Activated naive CD8-positive, alpha-beta T cell treated with anti-CD3 and anti-CD28 coated beads for 36 hours (primary cell): Measurements from ENCODE around the gene OR1S1. TPM values are rescaled to one million over a fixed set of nuclear protein-coding genes. Genes with fewer than 3 reads are reported as not detected.
"Not testable (repeated sequence)": the region's sequence is repeated elsewhere in the genome, so short reads cannot be mapped to it uniquely, and the experiment has no call there.

Experiments used
- DNase-seq: peaks from one replicate; pipeline ENCODE4 v3.0.0; 2021
- H3K27ac Mint-ChIP-seq: one replicate; pipeline ENCODE4 v1.8.0; 2022; ENCODE audit warnings: mild to moderate bottlenecking, moderate library complexity, mixed read lengths
- H3K27me3 Mint-ChIP-seq: one replicate; pipeline ENCODE4 v1.8.0; 2022; ENCODE audit warnings: mild to moderate bottlenecking, mixed read lengths
- H3K36me3 Mint-ChIP-seq: one replicate; pipeline ENCODE4 v1.8.0; 2021; ENCODE audit warnings: mild to moderate bottlenecking, mixed read lengths
- H3K4me1 Mint-ChIP-seq: one replicate; pipeline ENCODE4 v1.8.0; 2021; ENCODE audit warnings: mixed read lengths
- H3K4me3 Mint-ChIP-seq: one replicate; pipeline ENCODE4 v1.8.0; 2022; ENCODE audit warnings: mild to moderate bottlenecking, moderate library complexity, mixed read lengths
- H3K9me3 Mint-ChIP-seq: one replicate; pipeline ENCODE4 v1.8.0; 2022; ENCODE audit warnings: mixed read lengths
- total RNA-seq, 2 experiments: library from RNA; stranded (reverse); gene quantifications; one replicate each; pipeline ENCODE4 v1.2.3, GENCODE V29; 2021

OR1S1 gene
- not detected for total RNA-seq

- not testable (repeated sequence) for H3K4me1 Mint-ChIP-seq, H3K27ac Mint-ChIP-seq, H3K4me3 Mint-ChIP-seq, H3K36me3 Mint-ChIP-seq, H3K9me3 Mint-ChIP-seq, DNase-seq, H3K27me3 Mint-ChIP-seq
Observed at GRCh38 chr11:58212420-58212819, at the start of gene OR1S1. Gene OR1S1, plus strand, starts transcription at chr11:58212720.

DNA sequence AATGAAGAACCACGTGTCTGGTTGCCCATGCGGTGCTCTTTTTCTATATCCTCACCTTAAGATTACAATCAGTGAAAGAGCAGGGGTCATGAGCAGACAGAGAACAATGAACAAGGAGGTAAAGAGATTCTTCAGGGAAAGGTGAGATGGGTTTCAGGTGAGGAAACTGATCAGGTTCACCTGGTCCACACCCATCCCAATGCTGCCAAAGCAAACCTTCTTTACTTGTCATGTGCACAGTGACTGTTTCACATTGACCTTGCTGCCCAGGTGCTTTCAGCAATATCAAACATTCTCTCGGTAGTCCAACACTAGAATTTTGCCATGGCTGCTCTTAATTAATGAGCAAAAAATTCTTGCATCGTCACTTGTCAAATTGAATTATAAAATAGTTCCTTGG, 48.1 kb upstream of the OR1S1 start:
- H3K4me1 Mint-ChIP-seq: no peaks in the 10 kb centered on the region
- H3K9me3 Mint-ChIP-seq: peaks cover 2% of the 10 kb centered on the region
- H3K4me3 Mint-ChIP-seq: no peak overlapping the region
- H3K27ac Mint-ChIP-seq: no peak overlapping the region
- H3K36me3 Mint-ChIP-seq: no peaks in the 10 kb centered on the region
- H3K27me3 Mint-ChIP-seq: peaks cover 17% of the 10 kb centered on the region
- DNase-seq: no peak

GRCh38 chr11:58164990-58165389, 47.5 kb upstream of the OR1S1 start:
- Mint-ChIP-seq H3K4me3 (no peak overlapping the region), H3K27ac (no peak overlapping the region), H3K9me3 (peaks cover 2% of the 10 kb centered on the region), H3K36me3 (no peaks in the 10 kb centered on the region), H3K27me3 (peaks cover 12% of the 10 kb centered on the region), H3K4me1 (no peaks in the 10 kb centered on the region)
- DNase-seq: no peak

DNA sequence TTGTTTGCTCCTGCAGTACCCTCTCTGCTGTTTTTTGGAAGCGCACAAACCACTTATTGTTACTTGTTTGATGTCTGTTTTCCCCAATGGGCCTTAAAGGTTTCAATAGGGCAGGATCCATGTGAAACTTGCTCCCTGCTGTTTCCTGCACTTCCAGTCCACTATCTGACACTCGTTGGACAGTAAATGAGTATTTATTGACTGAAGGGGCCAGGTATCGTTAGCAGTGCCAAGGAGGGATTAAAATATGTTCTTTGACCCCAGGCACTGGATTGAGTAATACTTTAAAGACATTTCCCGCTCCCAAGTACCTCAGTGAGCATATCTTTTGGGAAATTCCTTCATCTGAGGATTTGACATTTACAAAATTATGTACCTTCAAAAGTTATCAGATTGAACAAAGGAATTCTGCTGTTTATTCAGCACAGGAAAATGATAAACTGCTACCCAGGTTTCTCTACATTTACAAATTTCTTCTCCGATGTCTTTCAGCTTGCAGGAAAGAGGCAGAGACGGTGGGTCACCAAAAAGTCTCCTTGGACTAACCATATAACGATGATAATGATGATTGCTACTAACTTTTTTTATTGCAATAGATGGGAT, 46.9 kb upstream of the OR1S1 start:
- Mint-ChIP-seq H3K27me3 (peaks cover 12% of the 10 kb centered on the region), H3K36me3 (no peaks in the 10 kb centered on the region), H3K27ac (no peak overlapping the region), H3K4me3 (no peak overlapping the region), H3K4me1 (no peaks in the 10 kb centered on the region), H3K9me3 (peaks cover under 1% of the 10 kb centered on the region)
- no peak for DNase-seq

GRCh38 chr11:58177409-58178054, 35.0 kb upstream of the OR1S1 start:
- no peak for DNase-seq
- H3K27ac Mint-ChIP-seq: no peak overlapping the region
- H3K4me3 Mint-ChIP-seq: no peak overlapping the region
- H3K36me3 Mint-ChIP-seq: no peaks in the 10 kb centered on the region
- H3K4me1 Mint-ChIP-seq: no peaks in the 10 kb centered on the region
- H3K9me3 Mint-ChIP-seq: no peaks in the 10 kb centered on the region
- H3K27me3 Mint-ChIP-seq: peaks cover 19% of the 10 kb centered on the region

DNA sequence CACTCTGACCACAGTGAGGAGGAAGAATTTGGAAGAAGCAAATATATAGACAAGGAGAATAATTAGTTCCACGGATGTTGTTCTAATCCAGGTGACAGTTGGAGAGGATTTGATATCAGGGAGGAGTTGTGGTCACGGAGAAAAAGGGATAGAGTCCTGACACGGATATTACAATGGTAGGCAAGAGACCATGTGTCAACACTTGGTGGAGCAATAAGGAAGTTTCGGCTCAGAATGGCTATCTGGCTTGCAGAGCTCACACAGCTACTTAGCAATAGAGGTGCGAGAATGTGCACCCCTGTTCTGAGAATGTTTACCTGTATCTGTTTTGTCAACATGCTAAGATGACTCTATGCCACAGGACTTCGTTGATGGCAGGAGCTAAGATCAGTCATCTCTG, 34.1 kb upstream of the OR1S1 start:
- no peak for DNase-seq
- no peaks in the 10 kb centered on the region for H3K4me1 Mint-ChIP-seq
- no peaks in the 10 kb centered on the region for H3K36me3 Mint-ChIP-seq
- peaks cover 19% of the 10 kb centered on the region for H3K27me3 Mint-ChIP-seq
- no peak overlapping the region for H3K4me3 Mint-ChIP-seq
- H3K27ac Mint-ChIP-seq: no peak overlapping the region
- no peaks in the 10 kb centered on the region for H3K9me3 Mint-ChIP-seq

DNA sequence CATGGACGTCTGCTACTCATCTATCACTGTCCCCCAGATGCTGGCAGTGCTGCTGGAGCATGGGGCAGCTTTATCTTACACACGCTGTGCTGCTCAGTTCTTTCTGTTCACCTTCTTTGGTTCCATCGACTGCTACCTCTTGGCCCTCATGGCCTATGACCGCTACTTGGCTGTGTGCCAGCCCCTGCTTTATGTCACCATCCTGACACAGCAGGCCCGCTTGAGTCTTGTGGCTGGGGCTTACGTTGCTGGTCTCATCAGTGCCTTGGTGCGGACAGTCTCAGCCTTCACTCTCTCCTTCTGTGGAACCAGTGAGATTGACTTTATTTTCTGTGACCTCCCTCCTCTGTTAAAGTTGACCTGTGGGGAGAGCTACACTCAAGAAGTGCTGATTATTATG, 32.9 kb upstream of the OR1S1 start:
- peaks cover 19% of the 10 kb centered on the region for H3K27me3 Mint-ChIP-seq
- no peak overlapping the region for H3K4me3 Mint-ChIP-seq
- no peak overlapping the region for H3K27ac Mint-ChIP-seq
- no peak for DNase-seq
- H3K9me3 Mint-ChIP-seq: no peaks in the 10 kb centered on the region
- no peaks in the 10 kb centered on the region for H3K36me3 Mint-ChIP-seq
- H3K4me1 Mint-ChIP-seq: no peaks in the 10 kb centered on the region

GRCh38 chr11:58186938-58187337, 25.6 kb upstream of the OR1S1 start:
- no peaks in the 10 kb centered on the region for H3K9me3 Mint-ChIP-seq
- no peak overlapping the region for H3K27ac Mint-ChIP-seq
- DNase-seq: no peak
- H3K36me3 Mint-ChIP-seq: no peaks in the 10 kb centered on the region
- no peaks in the 10 kb centered on the region for H3K27me3 Mint-ChIP-seq
- no peaks in the 10 kb centered on the region for H3K4me1 Mint-ChIP-seq
- no peak overlapping the region for H3K4me3 Mint-ChIP-seq

DNA sequence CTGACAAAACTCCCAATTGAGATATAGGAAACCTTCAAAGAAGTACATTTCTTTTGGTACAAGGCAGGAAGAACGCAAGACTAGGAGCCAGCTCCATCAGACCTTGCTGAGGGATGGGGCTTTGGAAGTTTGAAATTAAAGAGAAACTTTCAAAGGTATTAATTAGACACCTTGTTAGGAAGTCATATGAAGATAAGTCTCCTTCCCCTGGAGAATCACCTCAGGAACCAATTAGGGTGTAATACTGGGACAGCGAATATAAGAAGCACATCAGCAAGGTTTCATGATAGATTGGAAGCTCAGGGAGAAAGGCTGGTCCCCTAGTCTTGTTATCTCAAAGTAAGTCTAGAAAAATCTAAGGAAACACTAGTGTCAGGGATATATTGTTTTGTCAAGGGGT, 23.8 kb upstream of the OR1S1 start, which contains the start of gene OR9Q2:
Gene OR9Q2 (plus strand): TSS at position 301 of the 400 bp plus-strand sequence. CDS start 1,421 bp downstream, outside the sequence.
- H3K9me3 Mint-ChIP-seq: no peaks in the 10 kb centered on the region
- no peak for DNase-seq
- H3K36me3 Mint-ChIP-seq: no peaks in the 10 kb centered on the region
- no peaks in the 10 kb centered on the region for H3K4me1 Mint-ChIP-seq
- no peak within 1 kb of the TSS for H3K4me3 Mint-ChIP-seq
- no peaks in the 10 kb centered on the region for H3K27me3 Mint-ChIP-seq
- H3K27ac Mint-ChIP-seq: no peak within 1 kb of the TSS

DNA sequence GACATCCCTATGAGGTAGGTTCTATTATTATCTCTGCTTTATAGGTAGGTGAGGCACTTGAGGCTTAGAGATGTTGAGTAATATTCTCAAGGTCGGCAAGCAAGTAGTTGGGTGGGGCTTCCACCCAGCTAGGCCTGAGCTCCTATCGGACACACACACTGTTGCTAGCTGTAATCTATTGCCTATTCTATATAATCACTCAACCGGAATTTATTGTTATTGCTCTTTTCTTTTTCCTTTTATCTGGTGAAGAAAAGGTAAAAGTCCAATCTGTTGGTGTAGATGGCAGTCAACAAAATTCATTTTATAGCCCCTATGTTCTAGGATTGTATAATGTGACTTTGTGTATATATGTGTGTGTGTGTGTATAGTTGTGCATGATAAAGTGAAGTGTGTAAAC, 20.3 kb upstream of the OR1S1 start:
- Mint-ChIP-seq H3K4me3 (no peak overlapping the region), H3K36me3 (no peaks in the 10 kb centered on the region), H3K27me3 (no peaks in the 10 kb centered on the region), H3K9me3 (no peaks in the 10 kb centered on the region), H3K4me1 (no peaks in the 10 kb centered on the region), H3K27ac (no peak overlapping the region)
- DNase-seq: no peak

- H3K9me3 Mint-ChIP-seq: no peaks in the 10 kb centered on the region
Observed at GRCh38 chr11:58193391-58193790, 19.1 kb upstream of the OR1S1 start.

DNA sequence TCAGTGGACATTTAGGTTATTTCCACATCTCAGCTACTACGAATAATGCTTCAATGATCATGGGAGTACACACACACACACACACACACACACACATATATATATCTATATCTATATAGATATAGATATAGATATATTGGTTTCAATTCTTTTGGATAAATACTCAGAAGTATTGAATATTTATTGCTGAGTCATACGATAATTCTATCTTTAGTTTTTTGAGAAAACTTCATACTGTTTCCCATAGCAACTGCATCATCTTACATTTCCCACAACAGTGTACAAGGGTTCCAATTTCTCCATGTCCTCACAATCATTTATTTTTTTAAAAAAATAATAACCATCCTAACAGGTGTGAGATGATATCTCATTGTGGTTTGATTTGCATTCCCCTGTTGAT, 16.6 kb upstream of the OR1S1 start:
- H3K36me3 Mint-ChIP-seq: no peaks in the 10 kb centered on the region
- H3K27ac Mint-ChIP-seq: no peak overlapping the region
- no peaks in the 10 kb centered on the region for H3K4me1 Mint-ChIP-seq
- no peaks in the 10 kb centered on the region for H3K27me3 Mint-ChIP-seq
- no peak overlapping the region for H3K4me3 Mint-ChIP-seq
- no peaks in the 10 kb centered on the region for H3K9me3 Mint-ChIP-seq
- DNase-seq: no peak

More at GRCh38 chr11:58193391-58193790, 19.1 kb upstream of the OR1S1 start:
- no peaks in the 10 kb centered on the region for H3K36me3 Mint-ChIP-seq
- no peak overlapping the region for H3K4me3 Mint-ChIP-seq
- H3K27ac Mint-ChIP-seq: no peak overlapping the region
- no peak for DNase-seq
- no peaks in the 10 kb centered on the region for H3K27me3 Mint-ChIP-seq
- no peaks in the 10 kb centered on the region for H3K4me1 Mint-ChIP-seq

- Mint-ChIP-seq H3K27me3 (peaks cover 9% of the 10 kb centered on the region), H3K9me3 (no peaks in the 10 kb centered on the region), H3K27ac (no peak overlapping the region), H3K36me3 (no peaks in the 10 kb centered on the region), H3K4me1 (no peaks in the 10 kb centered on the region), H3K4me3 (no peak overlapping the region)
- DNase-seq: no peak
Observed at GRCh38 chr11:58199271-58199670, 13.2 kb upstream of the OR1S1 start.

- H3K27me3 Mint-ChIP-seq: peaks cover 9% of the 10 kb centered on the region
- no peak within 1 kb of the TSS for H3K4me3 Mint-ChIP-seq
- H3K36me3 Mint-ChIP-seq: no peaks in the 10 kb centered on the region
- no peaks in the 10 kb centered on the region for H3K9me3 Mint-ChIP-seq
- no peaks in the 10 kb centered on the region for H3K4me1 Mint-ChIP-seq
- no peak within 1 kb of the TSS for H3K27ac Mint-ChIP-seq
- no peak for DNase-seq
Observed at GRCh38 chr11:58204042-58204441, 8.5 kb upstream of the OR1S1 start, which contains the start of gene OR1S2. Gene OR1S2, minus strand, starts transcription at chr11:58204142. Its CDS starts 0 bp downstream, at chr11:58204142.

GRCh38 chr11:58216476-58216875, 4.0 kb downstream of the OR1S1 start:
- peaks cover 3% of the 10 kb centered on the region for H3K27me3 Mint-ChIP-seq
- no peaks in the 10 kb centered on the region for H3K4me1 Mint-ChIP-seq
- no peak overlapping the region for H3K4me3 Mint-ChIP-seq
- H3K9me3 Mint-ChIP-seq: no peaks in the 10 kb centered on the region
- no peaks in the 10 kb centered on the region for H3K36me3 Mint-ChIP-seq
- no peak overlapping the region for H3K27ac Mint-ChIP-seq
- no peak for DNase-seq

- no peak overlapping the region for H3K4me3 Mint-ChIP-seq
- no peaks in the 10 kb centered on the region for H3K4me1 Mint-ChIP-seq
- H3K9me3 Mint-ChIP-seq: no peaks in the 10 kb centered on the region
- DNase-seq: no peak
- no peaks in the 10 kb centered on the region for H3K27me3 Mint-ChIP-seq
- H3K27ac Mint-ChIP-seq: no peak overlapping the region
- H3K36me3 Mint-ChIP-seq: no peaks in the 10 kb centered on the region
Observed at GRCh38 chr11:58222721-58223120, 10.2 kb downstream of the OR1S1 start.
